Measurements from ENCODE around the gene PTPRN2. TPM values are rescaled to one million over a fixed set of nuclear protein-coding genes. Genes with fewer than 3 reads are reported as not detected.

PTPRN2 gene
- total RNA-seq, 1 experiment from 2014 or later, result not detected

DNA sequence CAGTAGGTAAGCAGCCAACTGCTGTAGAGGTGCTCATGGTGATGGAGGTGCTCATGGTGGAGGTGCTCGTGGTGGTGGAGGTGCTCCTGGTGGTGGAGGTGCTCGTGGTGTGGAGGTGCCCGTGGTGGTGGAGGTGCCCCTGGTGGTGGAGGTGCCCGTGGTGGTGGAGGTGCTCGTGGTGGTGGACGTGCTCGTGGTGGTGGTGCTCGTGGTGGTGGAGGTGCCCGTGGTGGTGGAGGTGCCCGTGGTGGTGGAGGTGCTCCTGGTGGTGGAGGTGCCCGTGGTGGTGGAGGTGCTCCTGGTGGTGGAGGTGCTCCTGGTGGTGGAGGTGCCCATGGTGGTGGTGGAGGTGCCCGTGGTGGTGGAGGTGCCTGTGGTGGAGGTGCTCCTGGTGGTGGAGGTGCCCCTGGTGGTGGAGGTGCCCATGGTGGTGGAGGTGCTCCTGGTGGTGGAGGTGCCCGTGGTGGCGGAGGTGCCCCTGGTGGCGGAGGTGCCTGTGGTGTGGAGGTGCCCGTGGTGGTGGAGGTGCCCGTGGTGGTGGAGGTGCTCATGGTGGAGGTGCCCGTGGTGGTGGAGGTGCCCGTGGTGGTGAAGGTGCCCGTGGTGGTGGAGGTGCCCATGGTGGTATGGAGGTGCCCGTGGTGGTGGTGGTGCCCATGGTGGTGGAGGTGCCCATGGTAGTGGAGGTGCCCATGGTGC, 517.3 kb downstream of the PTPRN2 start:
- Histone ChIP-seq H3K4me1 (replicated peaks; ENCODE audit: insufficient read depth) (no peaks in the 10 kb centered on the region), H3K27ac (no peak overlapping the region), H3K9me2 (ENCODE audit: insufficient read depth) (no peaks in the 10 kb centered on the region), H3K27me3 (ENCODE audit: insufficient read depth, low read depth) (peaks cover 83% of the 10 kb centered on the region), H4K20me1 (ENCODE audit: insufficient read depth) (peaks cover 7% of the 10 kb centered on the region; the same call in 1 of the 2 replicates), H2AFZ (no peak overlapping the region), H3K79me2 (ENCODE audit: low read depth) (no peaks in the 10 kb centered on the region), H3K4me2 (no peak overlapping the region), H3F3A (ENCODE audit: insufficient read depth, low read depth) (no peaks in the 10 kb centered on the region), H3K9me3 (ENCODE audit: insufficient read depth, low read depth) (no peaks in the 10 kb centered on the region), H3K4me3 (no peak overlapping the region), H3K36me3 (ENCODE audit: low read depth) (no peaks in the 10 kb centered on the region)
- no peak for DNase-seq
- intact Hi-C loops (cut with micrococcal nuclease; ENCODE audit: unreplicated experiment), result no loop called here
- BruUV-seq (replicated peaks), result no TSS peak
- ChIA-PET CTCF (no interaction called here), POLR2A (ENCODE audit: unreplicated experiment) (no interaction called here)
- no peak for TF ChIP-seq EZH2 (IDR thresholded peaks at IDR 0.05; ENCODE audit: low read depth)
- TF ChIP-seq, protein P1, sequence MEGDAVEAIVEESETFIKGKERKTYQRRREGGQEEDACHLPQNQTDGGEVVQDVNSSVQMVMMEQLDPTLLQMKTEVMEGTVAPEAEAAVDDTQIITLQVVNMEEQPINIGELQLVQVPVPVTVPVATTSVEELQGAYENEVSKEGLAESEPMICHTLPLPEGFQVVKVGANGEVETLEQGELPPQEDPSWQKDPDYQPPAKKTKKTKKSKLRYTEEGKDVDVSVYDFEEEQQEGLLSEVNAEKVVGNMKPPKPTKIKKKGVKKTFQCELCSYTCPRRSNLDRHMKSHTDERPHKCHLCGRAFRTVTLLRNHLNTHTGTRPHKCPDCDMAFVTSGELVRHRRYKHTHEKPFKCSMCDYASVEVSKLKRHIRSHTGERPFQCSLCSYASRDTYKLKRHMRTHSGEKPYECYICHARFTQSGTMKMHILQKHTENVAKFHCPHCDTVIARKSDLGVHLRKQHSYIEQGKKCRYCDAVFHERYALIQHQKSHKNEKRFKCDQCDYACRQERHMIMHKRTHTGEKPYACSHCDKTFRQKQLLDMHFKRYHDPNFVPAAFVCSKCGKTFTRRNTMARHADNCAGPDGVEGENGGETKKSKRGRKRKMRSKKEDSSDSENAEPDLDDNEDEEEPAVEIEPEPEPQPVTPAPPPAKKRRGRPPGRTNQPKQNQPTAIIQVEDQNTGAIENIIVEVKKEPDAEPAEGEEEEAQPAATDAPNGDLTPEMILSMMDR (conservative IDR thresholded peaks at IDR 0.05), result no peak

DNA sequence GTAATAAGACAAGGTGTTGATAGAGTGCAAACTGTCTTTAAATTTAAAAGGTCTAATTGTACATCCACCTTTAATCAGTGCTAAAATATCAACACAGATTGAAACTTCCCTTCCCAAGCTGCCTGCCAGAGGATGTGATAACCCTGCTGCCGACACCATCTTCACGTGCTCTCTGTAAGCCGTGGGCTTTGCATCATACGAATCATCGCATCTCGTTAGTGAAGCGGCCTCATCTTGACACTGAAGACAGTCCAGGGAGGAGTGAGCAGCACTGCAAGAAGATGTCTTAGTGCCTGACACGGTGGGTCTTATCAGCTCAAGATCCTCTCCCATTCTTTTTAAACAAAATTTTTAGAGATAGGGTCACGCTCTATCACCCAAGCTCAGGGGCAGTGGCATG, 518.8 kb downstream of the PTPRN2 start:
- no TSS peak for BruUV-seq (replicated peaks)
- H4K20me1 ChIP-seq (ENCODE audit: insufficient read depth), result peaks cover 7% of the 10 kb centered on the region; the same call in 1 of the 2 replicates
- H3K27me3 ChIP-seq (ENCODE audit: insufficient read depth, low read depth), result peaks cover 83% of the 10 kb centered on the region
- no peak overlapping the region for H3K4me3 ChIP-seq
- ChIA-PET CTCF (no interaction called here), POLR2A (ENCODE audit: unreplicated experiment) (no interaction called here)
- no peaks in the 10 kb centered on the region for H3K9me3 ChIP-seq (ENCODE audit: insufficient read depth, low read depth)
- no peaks in the 10 kb centered on the region for H3K36me3 ChIP-seq (ENCODE audit: low read depth)
- no peak for TF ChIP-seq EZH2 (IDR thresholded peaks at IDR 0.05; ENCODE audit: low read depth)
- TF ChIP-seq, protein P1 (conservative IDR thresholded peaks at IDR 0.05), result no peak
- no peak overlapping the region for H3K4me2 ChIP-seq
- H3K27ac ChIP-seq, result no peak overlapping the region
- H3K4me1 ChIP-seq (replicated peaks; ENCODE audit: insufficient read depth), result no peaks in the 10 kb centered on the region
- no peak overlapping the region for H2AFZ ChIP-seq
- intact Hi-C loops (cut with micrococcal nuclease; ENCODE audit: unreplicated experiment), result no loop called here
- H3K9me2 ChIP-seq (ENCODE audit: insufficient read depth), result no peaks in the 10 kb centered on the region
- no peaks in the 10 kb centered on the region for H3K79me2 ChIP-seq (ENCODE audit: low read depth)
- H3F3A ChIP-seq (ENCODE audit: insufficient read depth, low read depth), result no peaks in the 10 kb centered on the region
- DNase-seq, result no peak

DNA sequence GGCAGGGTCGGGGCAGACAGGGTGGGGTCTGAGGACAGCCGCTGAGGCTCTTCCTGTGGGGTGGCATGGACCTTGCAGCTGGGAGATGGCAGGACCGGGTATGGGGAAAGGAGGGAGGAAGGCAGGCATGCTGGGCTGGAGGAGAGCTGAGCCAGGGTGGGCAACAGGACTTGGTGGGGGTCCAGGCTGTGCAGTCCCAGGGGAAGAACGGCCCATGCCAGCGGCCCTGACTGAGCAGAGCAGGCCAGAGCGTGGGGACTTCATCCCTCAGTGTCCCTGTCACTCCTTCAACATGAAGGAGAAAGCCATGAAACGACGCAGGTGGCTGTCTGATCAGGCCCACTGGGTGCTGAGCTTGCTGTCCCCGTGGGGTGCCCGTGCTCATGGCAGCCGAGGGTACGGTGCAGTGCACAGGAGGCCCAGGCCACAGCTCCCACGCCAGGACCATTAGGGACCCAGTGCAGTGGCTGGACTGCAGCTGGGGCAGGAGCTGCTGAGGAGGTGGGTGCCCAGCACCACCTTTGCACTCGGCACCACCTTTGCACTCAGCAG, 519.6 kb downstream of the PTPRN2 start:
- no peak overlapping the region for H3K4me3 ChIP-seq
- H3K27me3 ChIP-seq (ENCODE audit: insufficient read depth, low read depth), result peaks cover 83% of the 10 kb centered on the region
- no peaks in the 10 kb centered on the region for H3K9me3 ChIP-seq (ENCODE audit: insufficient read depth, low read depth)
- no peaks in the 10 kb centered on the region for H3K36me3 ChIP-seq (ENCODE audit: low read depth)
- ChIA-PET CTCF (no interaction called here), POLR2A (ENCODE audit: unreplicated experiment) (no interaction called here)
- no peaks in the 10 kb centered on the region for H3K4me1 ChIP-seq (replicated peaks; ENCODE audit: insufficient read depth)
- BruUV-seq (replicated peaks), result no TSS peak
- no peaks in the 10 kb centered on the region for H3K9me2 ChIP-seq (ENCODE audit: insufficient read depth)
- no peaks in the 10 kb centered on the region for H3K79me2 ChIP-seq (ENCODE audit: low read depth)
- TF ChIP-seq EZH2 (IDR thresholded peaks at IDR 0.05; ENCODE audit: low read depth), result no peak
- TF ChIP-seq, protein P1 (conservative IDR thresholded peaks at IDR 0.05), result no peak
- H3K27ac ChIP-seq, result no peak overlapping the region
- no peak for DNase-seq
- no peaks in the 10 kb centered on the region for H3F3A ChIP-seq (ENCODE audit: insufficient read depth, low read depth)
- no peak overlapping the region for H2AFZ ChIP-seq
- no peak overlapping the region for H3K4me2 ChIP-seq
- intact Hi-C loops (cut with micrococcal nuclease; ENCODE audit: unreplicated experiment), result no loop called here
- H4K20me1 ChIP-seq (ENCODE audit: insufficient read depth), result peaks cover 7% of the 10 kb centered on the region; the same call in 1 of the 2 replicates

All from PC-9 (cell line).